GM19372 (cell line): ENCODE results near the gene KDM5C.
"Not testable (repeated sequence)": the region's sequence is repeated elsewhere in the genome, so short reads cannot be mapped to it uniquely, and the experiment has no call there.

Source experiments
- ATAC-seq: cut with Tn5 transposase; IDR thresholded peaks from one replicate; pipeline ENCODE4 v1.9.1; 2021; ENCODE audit warnings: mild to moderate bottlenecking, low read depth, moderate library complexity; ENCODE audit not compliant: unreplicated experiment

KDM5C gene

GRCh38 chrX:53196678-53197077 is 28.3 kb downstream of the KDM5C start:
- ATAC-seq = no peak

- no peak for ATAC-seq
Observed at GRCh38 chrX:53195401-53195800, 29.6 kb downstream of the KDM5C start.

- no peak for ATAC-seq
Observed at GRCh38 chrX:53194308-53194707, 30.7 kb downstream of the KDM5C start.

GRCh38 chrX:53193093-53193492 is 31.9 kb downstream of the KDM5C start:
- ATAC-seq = no peak

- ATAC-seq = no peak
Observed at GRCh38 chrX:53190363-53190960, 34.5 kb downstream of the KDM5C start.

- no peak for ATAC-seq
Observed at GRCh38 chrX:53188763-53189162, 36.2 kb downstream of the KDM5C start.

- no peak for ATAC-seq
Observed at GRCh38 chrX:53186351-53186750, 38.7 kb downstream of the KDM5C start.

GRCh38 chrX:53184836-53185235 is 40.2 kb downstream of the KDM5C start:
- no peak for ATAC-seq

GRCh38 chrX:53171356-53171755 is 53.7 kb downstream of the KDM5C start:
- no peak for ATAC-seq

- ATAC-seq = no peak
Observed at GRCh38 chrX:53166103-53166502, 58.9 kb downstream of the KDM5C start.

- not testable (repeated sequence) for ATAC-seq
Observed at GRCh38 chrX:53164566-53164965, 60.4 kb downstream of the KDM5C start.

GRCh38 chrX:53163436-53163835 is 61.6 kb downstream of the KDM5C start:
- ATAC-seq = no peak

- ATAC-seq = no peak
Observed at GRCh38 chrX:53160297-53160983, 64.6 kb downstream of the KDM5C start.

GRCh38 chrX:53159184-53159583 is 65.8 kb downstream of the KDM5C start:
- ATAC-seq = no peak

- ATAC-seq = no peak
Observed at GRCh38 chrX:53156207-53156596, 68.8 kb downstream of the KDM5C start.

GRCh38 chrX:53155512-53156206 is 69.3 kb downstream of the KDM5C start:
- ATAC-seq = no peak

GRCh38 chrX:53153581-53153980 is 71.4 kb downstream of the KDM5C start:
- no peak for ATAC-seq
